Muscle of back (tissue), 11 donors: Measurements from ENCODE around the gene IFT122. TPM values are rescaled to one million over a fixed set of nuclear protein-coding genes. Genes with fewer than 3 reads are reported as not detected.
"Not testable (repeated sequence)": the region's sequence is repeated elsewhere in the genome, so short reads cannot be mapped to it uniquely, and the experiment has no call there.

Experiments
- DNase-seq, 3 donors: peaks; one replicate each; pipeline versions ENCODE4 v3.0.0 to v3.0.0-alpha.2; 2013
- polyA plus RNA-seq, 10 donors: library from polyadenylated mRNA; unstranded; fragments of 120-200 nt; gene quantifications; one replicate each; pipeline ENCODE4 v1.2.1, GENCODE V29; 2013; ENCODE audit not compliant: insufficient read length in 10 of 10

IFT122 gene
- polyA plus RNA-seq, 10 donors: 19.7 to 45.8 (median 31.7) TPM

DNA sequence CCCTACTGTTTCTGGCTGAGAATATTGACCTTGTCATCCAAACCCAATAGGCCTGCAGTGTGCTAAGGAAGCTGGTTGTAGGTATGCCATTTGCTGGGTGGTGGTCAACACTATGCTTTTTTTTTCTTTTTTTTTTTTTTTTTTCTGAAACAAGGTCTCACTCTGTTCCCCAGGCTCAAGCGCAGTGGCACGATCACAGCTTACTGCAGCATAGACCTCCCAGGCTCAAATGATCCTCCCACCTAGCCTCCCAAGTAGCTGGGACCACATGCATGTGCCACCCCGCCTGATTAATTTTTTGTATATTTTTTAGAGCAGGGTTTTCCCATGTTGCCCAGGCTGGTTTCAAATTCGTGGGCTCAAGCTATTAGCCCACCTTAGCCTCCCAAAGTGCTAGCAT, 52.7 kb downstream of the IFT122 start:
- DNase-seq: no peak

- no peak for DNase-seq
Measured at GRCh38 chr3:129493206-129493605, 53.2 kb downstream of the IFT122 start.

DNA sequence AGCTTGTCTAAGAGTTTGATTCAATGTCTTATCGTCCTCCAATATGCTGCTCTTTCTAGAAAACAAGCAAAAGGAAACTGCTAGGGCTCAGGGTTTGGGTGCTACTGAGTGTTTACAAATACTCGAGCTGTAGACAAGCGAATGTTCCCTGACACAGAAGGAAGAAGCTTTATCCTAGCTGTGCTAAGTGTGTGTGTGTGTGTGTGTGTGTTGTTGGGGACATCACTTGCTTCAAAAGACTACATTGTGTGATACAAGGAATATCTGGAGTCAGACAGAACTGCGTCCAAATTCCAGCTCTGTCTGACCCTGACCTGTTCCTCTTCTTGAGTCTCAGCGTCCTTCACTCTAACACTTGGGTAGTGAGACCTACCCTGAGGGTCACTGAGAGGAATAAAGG, 54.5 kb downstream of the IFT122 start:
- DNase-seq: not testable (repeated sequence)

DNA sequence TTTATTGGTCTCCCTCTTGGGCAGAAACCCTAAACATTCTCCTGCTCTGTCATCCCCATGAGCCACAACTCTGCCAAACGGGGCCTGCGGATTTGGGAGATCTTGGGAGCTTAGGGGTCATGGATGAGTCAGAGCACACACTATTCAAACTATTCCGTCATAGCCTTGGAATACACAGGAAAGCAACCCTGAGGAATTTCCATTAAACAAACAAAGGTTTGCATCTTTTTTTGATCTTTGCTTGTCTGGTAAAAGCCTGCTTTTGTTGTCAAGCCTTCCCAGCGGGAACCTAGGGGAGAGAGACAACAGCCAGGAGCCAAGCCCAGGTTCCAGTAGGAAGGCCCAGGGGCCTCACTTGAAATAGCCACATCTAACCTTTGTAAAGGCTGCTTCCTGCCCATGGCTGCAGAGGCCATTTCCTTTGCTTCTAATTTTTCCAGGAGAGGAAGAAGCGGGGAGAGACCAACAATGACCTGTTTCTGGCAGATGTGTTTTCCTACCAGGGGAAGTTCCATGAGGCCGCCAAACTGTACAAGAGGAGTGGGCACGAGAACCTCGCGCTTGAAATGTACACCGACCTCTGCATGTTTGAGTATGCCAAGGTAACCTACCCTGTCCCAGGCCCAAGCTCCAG, 55.1 kb downstream of the IFT122 start:
- DNase-seq: not testable (repeated sequence)

- not testable (repeated sequence) for DNase-seq
Measured at GRCh38 chr3:129497876-129498275, 57.9 kb downstream of the IFT122 start.

GRCh38 chr3:129498603-129499488, 58.8 kb downstream of the IFT122 start:
- not testable (repeated sequence) for DNase-seq

DNA sequence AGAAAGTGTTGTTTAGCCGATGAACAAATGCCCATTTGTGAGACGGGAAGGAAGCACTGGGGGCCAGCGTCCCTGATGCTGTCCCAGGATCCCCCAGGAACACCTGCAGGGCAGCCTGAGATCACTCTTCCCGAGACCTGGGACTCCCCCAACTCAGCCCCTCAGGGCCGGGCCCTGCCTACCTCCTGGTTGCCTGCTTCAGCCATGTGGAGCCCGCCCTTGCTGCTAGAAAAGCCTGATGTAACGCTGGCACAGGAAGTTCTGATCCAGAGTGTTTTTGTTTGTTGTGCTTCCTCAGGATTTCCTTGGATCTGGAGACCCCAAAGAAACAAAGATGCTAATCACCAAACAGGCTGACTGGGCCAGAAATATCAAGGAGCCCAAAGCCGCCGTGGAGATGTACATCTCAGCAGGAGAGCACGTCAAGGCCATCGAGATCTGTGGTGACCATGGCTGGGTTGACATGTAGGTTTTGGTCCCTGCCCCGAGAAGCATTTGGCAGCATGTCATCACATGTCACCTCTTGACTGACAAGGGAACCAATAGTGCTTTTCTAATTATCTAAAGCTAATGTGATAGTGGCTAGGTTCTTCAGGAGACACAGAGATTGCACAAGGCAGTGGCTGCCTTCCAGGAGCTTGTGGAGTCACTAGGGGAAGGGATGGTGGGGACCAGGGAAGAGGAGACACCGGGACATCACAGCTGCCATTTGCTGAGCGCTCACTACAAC, 59.7 kb downstream of the IFT122 start:
- not testable (repeated sequence) for DNase-seq

DNA sequence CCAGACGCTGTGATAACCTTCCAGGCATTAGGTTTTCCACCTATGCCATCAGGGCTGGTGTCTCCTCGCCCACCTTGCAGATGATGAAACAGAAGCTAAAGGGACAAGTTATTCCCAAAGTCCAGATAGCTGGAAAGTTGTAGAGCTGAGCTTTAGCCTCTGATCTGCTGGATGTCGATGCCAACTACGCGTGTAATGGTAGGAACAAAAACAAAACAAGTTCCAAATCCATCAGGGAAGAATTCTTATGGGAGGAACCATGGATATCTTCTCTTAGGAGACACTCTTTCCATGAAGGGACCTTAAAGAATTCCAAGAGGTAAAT, 60.3 kb downstream of the IFT122 start:
- DNase-seq: no peak

DNA sequence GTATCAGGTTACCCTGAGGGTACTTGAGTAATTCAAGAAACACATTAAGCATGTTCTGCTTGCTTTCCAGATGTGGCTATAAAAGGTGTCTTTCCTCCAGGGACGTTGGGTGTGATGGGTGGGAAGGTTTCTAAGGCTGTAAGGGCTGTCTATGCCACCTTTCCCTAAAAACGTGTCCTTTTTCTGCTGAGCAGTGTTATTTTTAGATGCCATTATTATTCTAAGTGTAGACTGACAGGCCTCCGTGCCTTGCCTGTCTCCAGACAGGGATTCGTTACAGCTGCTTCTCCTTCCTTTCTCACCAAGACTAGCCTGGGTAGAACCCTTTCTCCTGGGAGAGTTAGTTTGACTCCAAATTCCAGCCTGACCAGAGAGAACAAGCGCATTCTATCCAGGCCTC, 61.6 kb downstream of the IFT122 start:
- no peak for DNase-seq

DNA sequence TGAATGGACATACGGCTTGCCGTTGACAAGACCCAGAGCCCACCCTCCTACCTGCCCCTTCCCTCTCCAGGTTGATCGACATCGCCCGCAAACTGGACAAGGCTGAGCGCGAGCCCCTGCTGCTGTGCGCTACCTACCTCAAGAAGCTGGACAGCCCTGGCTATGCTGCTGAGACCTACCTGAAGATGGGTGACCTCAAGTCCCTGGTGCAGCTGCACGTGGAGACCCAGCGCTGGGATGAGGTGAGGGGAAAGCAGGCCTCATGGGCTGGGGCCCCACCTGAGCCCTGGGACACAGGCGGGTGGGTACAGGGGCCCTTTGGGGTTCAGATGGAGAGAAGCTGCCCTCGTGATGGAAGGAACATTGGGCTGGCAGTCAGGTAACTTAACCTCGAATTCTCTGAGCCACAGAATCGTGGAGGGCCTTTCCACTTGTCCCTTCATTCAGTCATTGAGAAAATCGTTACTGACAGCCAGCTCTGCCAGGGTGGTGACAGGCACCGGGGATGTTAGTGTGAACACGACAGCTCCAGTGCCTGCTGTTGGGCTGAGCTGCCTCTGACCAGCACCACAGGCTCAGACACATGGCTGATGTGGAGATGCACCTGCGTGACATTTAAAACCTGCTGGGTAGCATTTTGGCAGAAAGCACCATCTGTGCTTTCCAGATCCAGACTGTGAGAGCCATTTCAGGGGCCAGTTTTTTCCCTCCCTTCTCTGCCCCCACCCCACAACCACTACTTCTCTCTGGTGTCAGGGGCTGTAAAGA, 62.8 kb downstream of the IFT122 start:
- DNase-seq: no peak

- DNase-seq: no peak
Measured at GRCh38 chr3:129503471-129504291, 63.7 kb downstream of the IFT122 start.

DNA sequence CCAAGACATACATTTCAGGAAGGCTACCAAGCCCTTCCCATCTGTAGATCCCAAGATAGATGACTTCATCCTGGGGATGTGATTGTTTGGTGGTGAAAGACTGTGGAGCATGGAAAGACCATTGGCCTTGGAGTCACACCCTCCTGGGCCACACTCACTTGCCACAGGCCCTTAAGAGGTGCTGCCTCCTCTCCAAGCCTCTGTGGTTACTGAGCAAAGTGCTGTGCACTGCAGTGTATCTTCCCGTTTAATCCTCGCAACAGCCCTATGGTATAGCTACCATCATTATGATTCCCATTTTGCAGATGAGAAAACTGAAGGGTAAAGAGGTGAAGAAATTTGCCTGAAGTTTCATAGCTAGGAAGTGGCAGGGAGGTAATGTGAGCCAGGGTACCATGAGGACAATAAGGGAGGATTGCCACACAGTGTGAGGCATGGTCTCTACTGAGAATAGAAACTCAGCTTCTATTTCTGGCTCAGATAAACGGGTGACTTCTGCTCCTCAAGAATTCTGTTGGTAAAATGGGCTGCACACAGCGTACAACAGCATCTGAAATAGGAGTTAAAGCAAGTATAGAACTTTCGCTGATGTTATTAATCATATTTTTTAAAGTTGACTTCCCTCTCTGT, 64.6 kb downstream of the IFT122 start:
- DNase-seq: no peak

DNA sequence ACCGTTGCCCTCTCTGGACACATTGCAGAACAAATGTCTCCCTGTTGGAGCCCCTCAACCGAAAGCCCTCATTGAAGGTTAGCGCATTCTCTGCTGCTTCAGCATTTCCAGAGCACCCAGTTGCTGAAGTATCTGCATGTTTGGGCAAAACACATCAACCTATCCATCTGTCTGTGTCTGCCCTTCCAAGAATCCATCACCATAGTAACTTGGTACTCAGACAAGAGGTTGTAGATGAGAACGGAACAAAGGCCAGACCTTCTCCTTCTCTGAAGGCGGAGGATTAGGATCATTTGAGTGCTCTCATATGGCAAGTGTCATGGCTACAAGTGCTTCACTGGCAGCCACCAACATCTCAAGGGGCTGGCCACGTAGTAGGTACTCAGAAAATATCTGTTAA, 65.3 kb downstream of the IFT122 start:
- no peak for DNase-seq

GRCh38 chr3:129506231-129506742, 66.3 kb downstream of the IFT122 start:
- DNase-seq: no peak

DNA sequence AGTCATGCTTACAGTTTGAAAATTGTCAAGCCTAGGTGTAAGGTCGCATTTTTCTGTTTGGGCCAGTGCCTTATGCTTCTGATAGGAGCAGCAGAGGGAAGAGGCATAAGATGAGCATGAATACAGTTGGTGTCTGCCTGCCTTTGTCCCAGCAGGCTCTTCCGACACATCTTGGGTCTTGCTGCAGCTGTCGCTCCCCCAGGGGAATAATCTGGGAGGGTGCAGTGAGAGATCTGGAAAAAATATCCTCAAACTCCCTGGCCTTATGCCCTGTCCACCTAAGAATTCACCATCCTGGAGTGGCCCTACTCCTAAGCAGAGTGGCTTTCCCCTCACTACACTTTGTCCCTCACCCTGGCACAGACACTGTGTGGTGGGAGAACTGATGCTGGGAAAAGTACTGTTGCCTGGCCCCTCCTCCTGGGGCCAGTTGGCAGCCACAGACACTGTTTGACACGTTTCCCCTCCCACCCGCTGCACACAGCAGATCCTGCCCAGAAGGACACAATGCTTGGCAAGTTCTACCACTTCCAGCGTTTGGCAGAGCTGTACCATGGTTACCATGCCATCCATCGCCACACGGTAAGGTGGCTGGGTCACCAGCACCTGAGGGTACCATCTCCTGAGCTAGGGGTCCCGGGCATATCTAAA, 67.3 kb downstream of the IFT122 start:
- peak in 1 of 3 donors; percentile 46 for DNase-seq

- no peak for DNase-seq
Measured at GRCh38 chr3:129512595-129512994, 72.6 kb downstream of the IFT122 start.

DNA sequence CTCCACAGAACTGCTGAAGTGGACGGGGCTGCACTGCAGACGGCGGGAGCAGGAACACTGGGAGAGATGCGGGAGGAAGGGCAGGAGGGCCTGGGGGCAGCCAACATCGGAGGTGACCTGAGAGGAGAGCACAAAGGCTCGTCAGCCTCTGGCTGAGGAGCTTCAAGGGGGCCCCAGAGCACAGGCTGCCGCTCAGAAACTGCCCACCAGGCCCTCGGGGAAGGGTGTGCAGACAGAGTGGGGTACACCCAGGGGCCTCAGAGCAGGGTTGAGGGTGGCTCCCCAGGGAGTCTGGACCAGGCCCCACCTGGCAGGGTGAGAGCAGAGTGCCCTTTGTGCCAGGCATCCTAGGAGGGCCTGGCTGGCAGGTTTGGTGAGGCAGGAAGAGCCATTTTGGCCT, 73.7 kb downstream of the IFT122 start:
- DNase-seq: no peak

DNA sequence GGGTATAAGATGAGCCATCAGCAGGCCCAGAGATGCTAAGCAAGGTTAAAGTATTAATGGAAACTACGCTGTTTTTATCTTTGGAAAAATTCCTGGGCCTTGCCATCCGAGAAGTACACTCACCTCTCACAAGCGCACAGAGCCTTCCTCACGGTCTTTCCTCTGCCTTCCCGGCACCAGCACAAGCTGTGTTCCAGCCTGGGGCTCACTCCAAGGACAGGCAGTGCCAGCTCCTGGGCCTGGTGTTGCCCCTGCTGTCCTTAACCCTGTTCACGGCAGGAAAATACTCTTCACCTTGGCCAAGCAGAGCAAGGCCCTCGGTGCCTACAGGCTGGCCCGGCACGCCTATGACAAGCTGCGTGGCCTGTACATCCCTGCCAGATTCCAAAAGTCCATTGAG, 74.1 kb downstream of the IFT122 start:
- DNase-seq: no peak

- DNase-seq: no peak
Measured at GRCh38 chr3:129514563-129514962, 74.5 kb downstream of the IFT122 start.
